Stimulated activated CD4-positive, alpha-beta T cell treated with anti-CD3 and anti-CD28 coated beads, Interleukin-4, amount 100 ng/mL, for 48 hours (primary cell): ENCODE measurements around the gene PAF1.
A peak's percentile ranks its signal among the peaks of the same experiment; 100 is the strongest.

Experiments
- DNase-seq, 2 donors: peaks; one replicate each; pipeline ENCODE4 v3.0.0-alpha.2; 2020; ENCODE audit warnings: low read depth in 2 of 2

PAF1 gene

GRCh38 chr19:39405958-39406655 lies 15.2 kb upstream of the PAF1 start:
- DNase-seq, result peak; percentile 73 to 77

- DNase-seq, result no peak
Observed at GRCh38 chr19:39405261-39405957, 14.5 kb upstream of the PAF1 start.

GRCh38 chr19:39403331-39404312 lies 12.7 kb upstream of the PAF1 start:
- peak; percentile 92 to 96 for DNase-seq

- DNase-seq, result peak; percentile 75 to 87
Observed at GRCh38 chr19:39402346-39403300, 11.7 kb upstream of the PAF1 start.

- peak; percentile 69 to 81 for DNase-seq
Observed at GRCh38 chr19:39401549-39402345, 10.8 kb upstream of the PAF1 start.

GRCh38 chr19:39401070-39401548 lies 10.2 kb upstream of the PAF1 start:
- DNase-seq, result no peak

GRCh38 chr19:39400061-39400460 lies 9.2 kb upstream of the PAF1 start:
- DNase-seq, result no peak

GRCh38 chr19:39399668-39400050 lies 8.8 kb upstream of the PAF1 start:
- no peak for DNase-seq

GRCh38 chr19:39398297-39398864 lies 7.5 kb upstream of the PAF1 start:
- DNase-seq, result peak in 1 of 2 donors; percentile 64

GRCh38 chr19:39397360-39398296 lies 6.7 kb upstream of the PAF1 start:
- peak; percentile 88 to 98 for DNase-seq

GRCh38 chr19:39390451-39390750 lies 505 bp downstream of the PAF1 start:
- DNase-seq, result peak in 1 of 2 donors; percentile 67

GRCh38 chr19:39389631-39390414 lies 1.1 kb downstream of the PAF1 start:
- no peak for DNase-seq

- DNase-seq, result no peak
Observed at GRCh38 chr19:39388657-39389056, 2.2 kb downstream of the PAF1 start.

- DNase-seq, result no peak
Observed at GRCh38 chr19:39386557-39386956, 4.3 kb downstream of the PAF1 start.

GRCh38 chr19:39385629-39386411 lies 5.1 kb downstream of the PAF1 start:
- DNase-seq, result no peak

GRCh38 chr19:39384839-39385568 lies 5.9 kb downstream of the PAF1 start:
- DNase-seq, result no peak
